Activated T-helper 2 cell treated with anti-CD3 and anti-CD28 coated beads, Interferon-gamma antibody, Interleukin-2, Interleukin-4, amounts not matched to agents 10 μg/mL and 5 μg/mL and 100 μg/mL, durations not matched to agents 14 hours and 24 hours and 36 hours (primary cell): ENCODE measurements around the gene CBR3. TPM values are rescaled to one million over a fixed set of nuclear protein-coding genes. Genes with fewer than 3 reads are reported as not detected.

Experiments used
- DNase-seq: peaks from one replicate; pipeline ENCODE4 v3.0.0; 2021; ENCODE audit warnings: low spot score
- H3K27ac Mint-ChIP-seq: one replicate; pipeline ENCODE4 v1.8.0; 2021; ENCODE audit warnings: mixed read lengths
- H3K27me3 Mint-ChIP-seq: one replicate; pipeline ENCODE4 v1.8.0; 2021; ENCODE audit warnings: low read depth, mixed read lengths
- H3K36me3 Mint-ChIP-seq: one replicate; pipeline ENCODE4 v1.8.0; 2021; ENCODE audit warnings: low read depth, mixed read lengths
- H3K4me1 Mint-ChIP-seq: one replicate; pipeline ENCODE4 v1.8.0; 2021; ENCODE audit warnings: low read depth, mixed read lengths
- H3K4me3 Mint-ChIP-seq: one replicate; pipeline ENCODE4 v1.8.0; 2021; ENCODE audit warnings: low read depth, mild to moderate bottlenecking, moderate library complexity, mixed read lengths
- H3K9me3 Mint-ChIP-seq: one replicate; pipeline ENCODE4 v1.8.0; 2021; ENCODE audit warnings: mixed read lengths
- intact Hi-C: fragments of 100-400 bp; cut with micrococcal nuclease; formaldehyde crosslinking; loops from one replicate; pipeline ENCODE4 v1.15.1; 2023
- total RNA-seq: library from RNA; stranded (reverse); gene quantifications from 2 replicates; pipeline ENCODE4 v1.2.3, GENCODE V29; 2022

CBR3 gene
- total RNA-seq, 1 donor from 2014 or later = 23.2 TPM

DNA sequence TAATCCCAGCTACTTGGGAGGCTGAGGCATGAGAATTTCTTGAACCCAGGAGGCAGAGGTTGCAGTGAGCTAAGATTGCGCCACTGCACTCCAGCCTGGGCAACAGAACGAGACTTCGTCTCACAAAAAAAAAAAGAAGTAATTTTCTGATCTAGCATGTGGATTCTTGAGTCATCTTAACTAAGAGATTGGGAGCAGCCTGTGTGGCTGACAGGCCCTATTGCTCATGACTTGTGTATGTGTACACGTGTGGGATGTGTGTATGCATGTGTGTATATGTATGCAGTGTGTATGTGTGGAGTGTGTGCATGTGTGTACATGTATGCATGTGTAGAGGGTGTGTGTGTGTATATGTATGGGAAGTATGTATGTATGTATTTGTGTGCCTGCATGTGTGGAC, 51.2 kb downstream of the CBR3 start:
- Mint-ChIP-seq H3K4me1 (peaks cover 9% of the 10 kb centered on the region), H3K27me3 (no peaks in the 10 kb centered on the region), H3K4me3 (no peak overlapping the region), H3K9me3 (no peaks in the 10 kb centered on the region), H3K36me3 (peaks cover 3% of the 10 kb centered on the region), H3K27ac (no peak overlapping the region)
- intact Hi-C loops = no loop called here
- DNase-seq = no peak

DNA sequence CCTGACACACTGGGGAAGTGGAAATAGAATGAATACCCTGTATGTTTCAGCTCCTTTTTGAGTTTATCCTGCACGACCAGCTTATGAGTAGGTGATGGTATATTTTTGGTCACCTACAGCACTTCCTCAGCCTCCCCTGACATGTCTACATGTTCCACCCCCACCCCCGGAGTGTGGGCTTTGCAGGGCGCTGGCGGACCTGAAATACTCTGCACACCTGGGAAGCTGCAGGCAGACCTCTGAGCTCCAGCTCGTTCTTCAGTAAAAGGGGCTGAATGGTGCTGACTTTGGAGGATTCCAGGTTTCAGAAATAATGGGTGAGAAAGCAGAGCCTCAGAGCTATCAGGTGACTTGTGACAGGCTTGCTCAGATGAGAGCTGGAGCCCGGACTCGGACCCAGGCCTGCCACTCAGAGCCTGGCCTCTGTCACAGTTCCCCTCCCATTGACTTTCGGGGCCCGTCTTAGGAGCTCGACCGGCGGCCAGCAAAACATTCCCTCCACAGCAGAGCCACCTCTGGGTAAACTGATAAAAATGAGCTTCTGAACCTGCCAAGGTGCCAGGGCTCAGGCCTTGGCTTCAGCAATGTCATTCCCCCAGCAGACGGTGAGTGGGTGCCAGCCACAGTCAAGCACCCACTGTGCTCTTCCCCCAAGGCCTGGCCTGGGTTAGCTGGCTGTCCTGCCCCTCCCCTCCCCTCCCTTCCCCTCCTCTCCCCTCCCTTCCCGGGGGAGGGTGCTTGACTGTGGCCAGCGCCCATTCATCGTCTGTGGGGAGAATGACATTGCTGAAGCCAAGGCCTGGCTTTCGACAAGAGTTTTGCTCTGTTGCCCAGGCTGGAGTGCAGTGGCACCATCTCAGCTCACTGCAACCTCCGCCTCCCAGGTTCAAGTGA, 51.9 kb downstream of the CBR3 start:
- DNase-seq = no peak
- H3K4me1 Mint-ChIP-seq = peaks cover 9% of the 10 kb centered on the region
- H3K27me3 Mint-ChIP-seq = no peaks in the 10 kb centered on the region
- intact Hi-C loops = no loop called here
- no peak overlapping the region for H3K27ac Mint-ChIP-seq
- peaks cover 3% of the 10 kb centered on the region for H3K36me3 Mint-ChIP-seq
- H3K4me3 Mint-ChIP-seq = no peak overlapping the region
- no peaks in the 10 kb centered on the region for H3K9me3 Mint-ChIP-seq

DNA sequence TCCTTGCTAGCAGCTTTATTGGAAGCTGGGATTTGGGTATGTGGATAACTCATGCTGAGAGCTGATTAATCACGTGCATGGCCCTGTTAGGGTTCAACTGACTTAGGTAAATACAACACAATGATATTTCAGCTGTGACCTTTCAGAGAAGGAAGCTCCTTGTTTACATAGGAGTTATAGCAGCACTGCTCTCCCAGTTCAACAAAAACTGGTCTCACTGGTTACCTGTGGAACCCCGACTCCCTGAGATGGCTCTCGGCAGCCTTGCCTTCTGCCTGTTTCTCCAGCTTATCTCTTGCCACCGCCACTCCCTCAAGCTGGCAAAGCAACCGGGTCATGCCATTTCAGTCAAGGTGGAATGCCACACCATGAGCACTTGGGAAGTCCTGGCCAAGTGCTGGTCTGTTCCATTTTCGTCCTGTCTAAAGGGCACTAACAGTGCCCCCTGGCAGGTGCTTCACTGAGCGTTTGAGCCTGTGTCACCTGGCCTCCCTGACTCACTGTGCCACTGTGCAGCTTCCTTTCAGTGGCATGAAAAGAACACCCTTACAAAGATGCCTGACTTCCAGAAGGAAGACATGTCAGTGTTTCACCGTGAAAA, 53.3 kb downstream of the CBR3 start:
- no peak overlapping the region for H3K27ac Mint-ChIP-seq

DNA sequence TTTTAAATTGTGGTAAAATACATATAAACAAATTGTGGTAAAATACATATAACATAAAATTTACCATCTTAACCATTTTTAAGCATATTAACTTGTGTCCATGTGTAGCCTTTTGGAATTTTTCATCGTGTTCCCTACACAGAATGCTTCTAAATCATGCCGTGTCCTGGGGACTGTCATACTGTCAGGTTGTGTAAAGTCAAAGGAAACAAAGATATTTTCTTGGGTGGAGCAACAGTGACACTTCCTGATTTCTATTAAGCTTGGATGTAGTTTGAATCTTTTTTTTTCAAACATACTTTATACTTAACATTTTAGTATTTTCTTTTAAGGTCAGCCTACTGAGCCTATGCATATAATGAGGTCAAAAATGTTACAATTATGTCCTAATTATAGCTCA, 54.1 kb downstream of the CBR3 start:
- no peaks in the 10 kb centered on the region for H3K9me3 Mint-ChIP-seq
- H3K36me3 Mint-ChIP-seq = peaks cover 3% of the 10 kb centered on the region
- intact Hi-C loops = no loop called here

More for the DNA sequence above, 53.3 kb downstream of the CBR3 start:
- Mint-ChIP-seq H3K4me1 (peaks cover 9% of the 10 kb centered on the region), H3K27me3 (no peaks in the 10 kb centered on the region), H3K9me3 (no peaks in the 10 kb centered on the region), H3K4me3 (no peak overlapping the region), H3K36me3 (peaks cover 3% of the 10 kb centered on the region)
- intact Hi-C loops = no loop called here
- DNase-seq = no peak

DNA sequence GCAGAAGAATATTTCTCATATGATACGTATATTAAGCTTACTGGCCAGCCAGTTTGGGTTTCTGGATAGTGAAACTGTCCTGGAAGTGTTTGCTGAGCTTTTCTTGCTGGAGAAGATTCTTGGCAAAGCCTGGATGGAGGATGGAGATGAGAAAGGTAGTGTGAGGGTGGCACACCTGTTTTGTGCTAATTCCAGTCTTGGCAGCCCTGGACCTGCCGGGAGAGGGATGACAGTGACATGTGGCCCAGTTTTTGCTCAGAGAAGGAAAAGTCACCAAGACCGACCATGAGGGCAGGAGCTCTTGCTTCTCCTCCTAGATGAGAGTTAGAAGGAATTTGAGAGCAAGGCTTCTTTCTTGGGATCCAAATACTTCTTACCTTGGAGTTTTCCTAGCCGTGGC, 55.9 kb downstream of the CBR3 start:
- H3K27ac Mint-ChIP-seq = no peak overlapping the region

More for the DNA sequence above, 54.1 kb downstream of the CBR3 start:
- no peaks in the 10 kb centered on the region for H3K27me3 Mint-ChIP-seq
- H3K4me1 Mint-ChIP-seq = peaks cover 9% of the 10 kb centered on the region
- no peak overlapping the region for H3K27ac Mint-ChIP-seq
- no peak overlapping the region for H3K4me3 Mint-ChIP-seq
- DNase-seq = no peak

DNA sequence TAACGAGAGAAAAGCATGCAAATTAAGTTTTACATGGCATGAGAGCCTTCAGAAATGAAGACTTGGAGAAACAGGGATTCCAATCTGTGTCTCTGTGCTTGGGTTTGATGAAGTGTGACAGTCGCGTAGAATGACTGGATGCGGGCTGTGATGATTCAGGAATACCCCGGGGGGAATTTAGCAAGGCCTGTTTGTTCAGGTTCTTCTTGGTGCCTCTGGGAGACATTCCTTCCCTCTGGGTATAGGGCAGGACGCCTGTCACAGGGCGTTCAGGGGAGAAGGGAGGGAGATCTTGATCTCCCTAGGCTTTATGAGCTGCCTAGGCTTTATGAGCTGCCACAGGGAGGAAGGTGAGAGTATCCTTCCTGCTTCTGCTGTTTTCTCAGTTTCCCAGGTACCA, 58.3 kb downstream of the CBR3 start:
- intact Hi-C loops = no loop called here
- H3K27me3 Mint-ChIP-seq = no peaks in the 10 kb centered on the region
- no peaks in the 10 kb centered on the region for H3K9me3 Mint-ChIP-seq
- H3K36me3 Mint-ChIP-seq = peaks cover 2% of the 10 kb centered on the region
- H3K4me1 Mint-ChIP-seq = peaks cover 6% of the 10 kb centered on the region
- no peak overlapping the region for H3K27ac Mint-ChIP-seq
- DNase-seq = no peak
- H3K4me3 Mint-ChIP-seq = no peak overlapping the region

More for the DNA sequence above, 55.9 kb downstream of the CBR3 start:
- H3K27me3 Mint-ChIP-seq = no peaks in the 10 kb centered on the region
- DNase-seq = no peak
- no peaks in the 10 kb centered on the region for H3K9me3 Mint-ChIP-seq
- no peak overlapping the region for H3K4me3 Mint-ChIP-seq
- H3K36me3 Mint-ChIP-seq = peaks cover 3% of the 10 kb centered on the region
- intact Hi-C loops = no loop called here
- peaks cover 7% of the 10 kb centered on the region for H3K4me1 Mint-ChIP-seq

DNA sequence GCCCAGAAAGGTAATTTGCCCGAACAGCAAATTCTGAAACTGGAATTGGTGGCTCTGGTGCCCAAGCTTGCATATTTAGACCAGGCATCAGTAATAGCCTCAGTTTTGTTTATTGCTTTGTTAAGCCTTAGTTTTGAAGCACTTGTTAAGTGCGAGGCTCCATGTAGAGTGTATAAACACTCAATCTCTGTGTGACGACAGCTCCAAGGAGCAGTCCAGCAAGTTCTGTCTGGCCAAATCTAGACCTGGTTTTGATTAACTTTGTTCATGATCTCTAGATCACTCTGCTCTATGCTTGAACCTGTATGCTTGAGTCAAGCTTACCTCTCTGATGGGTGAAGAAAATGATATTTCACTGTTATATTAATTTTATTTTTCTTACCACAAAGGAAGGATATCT, 59.1 kb downstream of the CBR3 start:
- H3K27me3 Mint-ChIP-seq = no peaks in the 10 kb centered on the region

DNA sequence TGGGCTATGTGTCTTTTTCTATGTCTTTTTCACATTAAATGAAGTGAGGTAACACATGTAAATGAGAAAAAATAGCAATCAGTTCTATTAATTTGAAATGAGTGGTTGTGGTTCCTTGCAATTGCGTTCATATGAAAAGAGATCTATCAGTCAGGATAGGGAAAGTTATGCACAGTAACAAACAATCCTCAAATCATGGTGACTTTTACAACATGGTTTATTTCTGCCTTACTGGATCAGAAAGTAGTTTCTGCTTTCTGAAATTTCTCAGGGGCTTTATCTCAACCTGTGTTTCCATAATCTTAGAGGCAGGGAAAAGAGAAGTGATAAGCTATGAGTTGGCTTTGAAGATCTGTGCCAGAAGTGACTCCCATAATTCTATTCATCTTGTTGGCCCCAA, 60.7 kb downstream of the CBR3 start:
- H3K4me3 Mint-ChIP-seq = no peak overlapping the region
- intact Hi-C loops = no loop called here

More for the DNA sequence above, 59.1 kb downstream of the CBR3 start:
- no peaks in the 10 kb centered on the region for H3K4me1 Mint-ChIP-seq
- intact Hi-C loops = no loop called here
- no peak overlapping the region for H3K27ac Mint-ChIP-seq
- no peak overlapping the region for H3K4me3 Mint-ChIP-seq
- H3K36me3 Mint-ChIP-seq = peaks cover 2% of the 10 kb centered on the region
- no peaks in the 10 kb centered on the region for H3K9me3 Mint-ChIP-seq
- no peak for DNase-seq

More for the DNA sequence above, 60.7 kb downstream of the CBR3 start:
- no peak overlapping the region for H3K27ac Mint-ChIP-seq
- peaks cover 11% of the 10 kb centered on the region for H3K36me3 Mint-ChIP-seq
- no peak for DNase-seq
- no peaks in the 10 kb centered on the region for H3K4me1 Mint-ChIP-seq
- no peaks in the 10 kb centered on the region for H3K27me3 Mint-ChIP-seq
- H3K9me3 Mint-ChIP-seq = no peaks in the 10 kb centered on the region

Other genes with a start within 250 kb of the CBR3 start
- 21.4 and 23.8 TPM in 2 replicates for gene SETD4, start 74.6 kb upstream of the CBR3 start, total RNA-seq
- gene CBR1, start 65.1 kb upstream of the CBR3 start, total RNA-seq = 62.2 and 62.7 TPM in 2 replicates
- gene DOP1B, start 21.7 kb downstream of the CBR3 start, total RNA-seq = 14.6 and 16.0 TPM in 2 replicates
- 23.8 and 26.2 TPM in 2 replicates for gene MORC3, start 185.1 kb downstream of the CBR3 start, total RNA-seq